Ishikawa (cell line): Measurements from ENCODE around the gene TMEM120B.

Experiments used
- CEBPB ChIP-seq: IDR thresholded peaks from 2 replicates; pipeline ENCODE4 v1.6.1; 2012
- CREB1 ChIP-seq: IDR thresholded peaks from 2 replicates; pipeline ENCODE4 v1.6.1; 2012; ENCODE audit warnings: low read depth
- EP300 ChIP-seq: IDR thresholded peaks from 2 replicates; pipeline ENCODE4 v1.6.1; 2012; ENCODE audit warnings: borderline replicate concordance
- FOXM1 ChIP-seq: IDR thresholded peaks from 2 replicates; pipeline ENCODE4 v1.6.1; 2012; ENCODE audit warnings: low read depth, borderline replicate concordance
- NFIC ChIP-seq: IDR thresholded peaks from 2 replicates; pipeline ENCODE4 v1.6.1; 2012
- RAD21 ChIP-seq: IDR thresholded peaks from 2 replicates; pipeline ENCODE4 v1.6.1; 2012; ENCODE audit warnings: low read depth
- TAF1 ChIP-seq: IDR thresholded peaks from 2 replicates; pipeline ENCODE4 v1.6.1; 2012; ENCODE audit warnings: low read depth, mild to moderate bottlenecking
- TCF12 ChIP-seq: IDR thresholded peaks from 2 replicates; pipeline ENCODE4 v1.6.1; 2012; ENCODE audit warnings: low read depth
- TEAD4 ChIP-seq: IDR thresholded peaks from 2 replicates; pipeline ENCODE4 v1.6.1; 2012
- ZBTB7A ChIP-seq: IDR thresholded peaks from 2 replicates; pipeline ENCODE4 v1.6.1; 2012; ENCODE audit warnings: low read depth
- TF ChIP-seq, protein P1 (sequence below): IDR thresholded peaks from 2 replicates; pipeline ENCODE4 v1.6.1; 2012
- TF ChIP-seq, protein P2 (sequence below): IDR thresholded peaks from 2 replicates; pipeline ENCODE4 v1.6.1; 2012; ENCODE audit warnings: low read depth, mild to moderate bottlenecking
- TF ChIP-seq, protein P3 (sequence below): IDR thresholded peaks from 2 replicates; pipeline ENCODE4 v1.6.1; 2012

The TMEM120B gene

DNA sequence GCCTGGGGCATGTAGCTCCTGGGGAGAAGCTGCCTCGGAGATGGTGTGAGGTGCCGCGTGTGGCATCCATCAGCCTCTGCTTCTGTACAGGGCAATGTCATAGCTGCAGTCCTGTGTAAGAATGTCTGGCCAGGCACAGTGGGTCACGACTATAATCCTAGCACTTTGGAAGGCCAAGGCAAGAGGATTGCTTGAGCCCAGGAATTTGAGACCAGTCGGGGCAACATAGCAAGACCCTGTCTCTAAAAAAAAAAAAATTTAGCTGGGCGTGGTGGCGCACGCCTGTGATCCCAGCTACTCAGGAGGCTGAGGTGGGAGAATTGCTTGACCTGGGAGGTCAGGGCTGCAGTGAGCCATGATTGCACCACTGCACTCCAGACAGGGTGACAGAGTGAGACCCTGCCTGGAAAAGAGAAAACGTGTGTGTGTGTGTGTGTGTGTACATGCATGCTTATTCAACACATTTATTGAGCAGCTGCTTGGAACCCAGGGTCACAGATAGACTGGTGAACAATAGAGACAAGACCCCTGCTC is 56.8 kb downstream of the TMEM120B start:
- TF ChIP-seq RAD21: no peak
- no peak for TF ChIP-seq TCF12
- TF ChIP-seq EP300: no peak
- no peak for TF ChIP-seq TAF1
- no peak for TF ChIP-seq CREB1
- TF ChIP-seq, protein P1, sequence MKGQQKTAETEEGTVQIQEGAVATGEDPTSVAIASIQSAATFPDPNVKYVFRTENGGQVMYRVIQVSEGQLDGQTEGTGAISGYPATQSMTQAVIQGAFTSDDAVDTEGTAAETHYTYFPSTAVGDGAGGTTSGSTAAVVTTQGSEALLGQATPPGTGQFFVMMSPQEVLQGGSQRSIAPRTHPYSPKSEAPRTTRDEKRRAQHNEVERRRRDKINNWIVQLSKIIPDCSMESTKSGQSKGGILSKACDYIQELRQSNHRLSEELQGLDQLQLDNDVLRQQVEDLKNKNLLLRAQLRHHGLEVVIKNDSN: no peak
- TF ChIP-seq, protein P2, sequence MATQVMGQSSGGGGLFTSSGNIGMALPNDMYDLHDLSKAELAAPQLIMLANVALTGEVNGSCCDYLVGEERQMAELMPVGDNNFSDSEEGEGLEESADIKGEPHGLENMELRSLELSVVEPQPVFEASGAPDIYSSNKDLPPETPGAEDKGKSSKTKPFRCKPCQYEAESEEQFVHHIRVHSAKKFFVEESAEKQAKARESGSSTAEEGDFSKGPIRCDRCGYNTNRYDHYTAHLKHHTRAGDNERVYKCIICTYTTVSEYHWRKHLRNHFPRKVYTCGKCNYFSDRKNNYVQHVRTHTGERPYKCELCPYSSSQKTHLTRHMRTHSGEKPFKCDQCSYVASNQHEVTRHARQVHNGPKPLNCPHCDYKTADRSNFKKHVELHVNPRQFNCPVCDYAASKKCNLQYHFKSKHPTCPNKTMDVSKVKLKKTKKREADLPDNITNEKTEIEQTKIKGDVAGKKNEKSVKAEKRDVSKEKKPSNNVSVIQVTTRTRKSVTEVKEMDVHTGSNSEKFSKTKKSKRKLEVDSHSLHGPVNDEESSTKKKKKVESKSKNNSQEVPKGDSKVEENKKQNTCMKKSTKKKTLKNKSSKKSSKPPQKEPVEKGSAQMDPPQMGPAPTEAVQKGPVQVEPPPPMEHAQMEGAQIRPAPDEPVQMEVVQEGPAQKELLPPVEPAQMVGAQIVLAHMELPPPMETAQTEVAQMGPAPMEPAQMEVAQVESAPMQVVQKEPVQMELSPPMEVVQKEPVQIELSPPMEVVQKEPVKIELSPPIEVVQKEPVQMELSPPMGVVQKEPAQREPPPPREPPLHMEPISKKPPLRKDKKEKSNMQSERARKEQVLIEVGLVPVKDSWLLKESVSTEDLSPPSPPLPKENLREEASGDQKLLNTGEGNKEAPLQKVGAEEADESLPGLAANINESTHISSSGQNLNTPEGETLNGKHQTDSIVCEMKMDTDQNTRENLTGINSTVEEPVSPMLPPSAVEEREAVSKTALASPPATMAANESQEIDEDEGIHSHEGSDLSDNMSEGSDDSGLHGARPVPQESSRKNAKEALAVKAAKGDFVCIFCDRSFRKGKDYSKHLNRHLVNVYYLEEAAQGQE: no peak
- TF ChIP-seq ZBTB7A: no peak
- TF ChIP-seq FOXM1: no peak
- no peak for TF ChIP-seq TEAD4
- TF ChIP-seq, protein P3, sequence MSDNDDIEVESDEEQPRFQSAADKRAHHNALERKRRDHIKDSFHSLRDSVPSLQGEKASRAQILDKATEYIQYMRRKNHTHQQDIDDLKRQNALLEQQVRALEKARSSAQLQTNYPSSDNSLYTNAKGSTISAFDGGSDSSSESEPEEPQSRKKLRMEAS: no peak
- TF ChIP-seq NFIC: no peak
- no peak for TF ChIP-seq CEBPB

DNA sequence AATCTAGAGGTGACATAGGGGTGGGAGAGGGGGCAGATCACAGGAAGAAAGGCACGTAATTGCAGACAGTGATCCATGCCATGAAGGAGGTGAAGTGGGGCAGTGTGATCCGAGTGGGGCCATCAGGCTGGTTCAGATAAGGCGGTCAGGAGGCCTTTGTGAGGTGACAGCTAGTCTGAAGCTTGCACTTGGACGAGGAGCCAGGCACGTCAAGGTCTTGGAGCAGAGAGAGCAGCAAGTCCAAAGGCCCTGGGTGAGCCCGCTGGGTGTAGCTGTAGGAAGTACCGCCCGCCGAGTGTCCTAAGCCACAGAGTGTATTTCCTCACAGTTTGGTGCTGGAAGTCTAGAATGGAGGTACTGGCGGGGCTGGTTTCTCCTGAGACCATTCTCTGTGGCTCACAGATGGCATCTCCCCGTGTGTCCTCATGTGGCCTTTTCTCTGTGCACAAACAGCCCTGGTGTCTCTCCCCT is 57.3 kb downstream of the TMEM120B start:
- TF ChIP-seq, protein P2: no peak
- TF ChIP-seq RAD21: no peak
- no peak for TF ChIP-seq TAF1
- TF ChIP-seq, protein P3: no peak
- TF ChIP-seq CEBPB: no peak
- TF ChIP-seq TEAD4: no peak

DNA sequence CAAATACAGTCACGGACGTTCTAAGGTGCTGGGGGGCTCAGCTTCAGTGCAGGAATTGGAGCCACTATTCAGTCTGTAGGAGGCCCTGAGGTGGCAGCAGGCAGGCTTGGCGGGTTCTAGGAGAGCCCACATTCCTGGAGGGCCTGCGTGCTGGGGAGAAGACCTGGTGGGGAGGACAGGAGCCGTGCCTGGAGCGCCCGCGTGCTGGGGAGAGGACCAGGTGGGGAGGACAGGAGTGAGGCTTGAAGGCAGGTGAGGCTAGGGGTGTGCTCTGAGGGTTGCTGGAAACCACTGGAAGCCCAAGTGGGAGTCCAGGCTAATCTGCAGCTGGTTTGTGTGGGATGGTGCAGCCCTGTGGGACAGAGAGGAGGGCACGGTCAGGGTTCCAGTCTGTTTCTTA is 57.8 kb downstream of the TMEM120B start:
- TF ChIP-seq ZBTB7A (no peak), FOXM1 (no peak), TCF12 (no peak), CREB1 (no peak), NFIC (no peak)
- TF ChIP-seq, protein P2: no peak

DNA sequence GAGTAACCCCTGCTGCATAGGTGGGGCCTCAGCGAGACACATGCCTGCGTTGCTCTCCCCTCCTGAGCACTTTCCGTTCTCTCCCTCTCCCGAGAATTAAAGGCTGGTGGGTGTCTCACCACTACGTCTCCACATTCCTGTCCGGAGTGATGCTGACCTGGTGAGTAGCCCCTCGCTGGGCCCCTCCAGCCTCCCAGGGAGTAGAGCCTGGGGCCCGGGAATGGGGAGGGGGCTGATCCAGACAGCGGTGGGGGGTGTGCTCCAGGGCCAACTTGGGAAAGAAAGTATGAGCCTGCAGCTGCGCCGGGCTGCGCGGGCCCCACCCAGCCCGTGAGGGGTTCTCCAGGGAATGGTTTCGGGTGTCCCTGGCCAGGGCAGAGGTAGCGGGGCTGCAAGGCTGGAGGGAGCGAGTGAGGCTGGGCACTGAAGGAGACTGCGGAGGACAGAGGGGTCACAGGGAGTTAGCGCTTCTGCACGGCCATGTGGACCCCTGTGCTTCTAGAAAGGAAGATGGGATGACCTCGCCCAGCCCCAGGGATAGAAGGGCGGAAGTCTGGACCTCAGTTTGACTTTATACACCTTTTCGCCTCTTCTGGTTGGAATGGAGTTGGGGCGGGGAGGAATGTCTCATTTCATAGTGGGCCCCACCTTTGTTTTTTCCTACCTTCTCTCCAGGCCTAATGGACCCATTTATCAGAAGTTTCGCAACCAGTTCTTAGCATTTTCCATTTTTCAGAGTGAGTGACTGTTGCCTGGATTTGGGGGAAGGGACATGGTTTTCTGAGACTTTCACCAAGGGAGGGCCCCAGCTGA is 58.5 kb downstream of the TMEM120B start:
- TF ChIP-seq TCF12: no peak
- TF ChIP-seq, protein P2: no peak
- TF ChIP-seq ZBTB7A: no peak
- peak; percentile 67 for TF ChIP-seq CEBPB
- TF ChIP-seq EP300: no peak
- TF ChIP-seq, protein P1: no peak
- TF ChIP-seq, protein P3: no peak
